ENCODE data around the gene THOC2.
"Not testable (repeated sequence)": the region's sequence is repeated elsewhere in the genome, so short reads cannot be mapped to it uniquely, and the experiment has no call there.

Gene THOC2

GRCh38 chrX:123663720-123664119, 69.1 kb downstream of the THOC2 start:
- not testable (repeated sequence) for DNase-seq

GRCh38 chrX:123656507-123656906, 76.3 kb downstream of the THOC2 start:
- not testable (repeated sequence) for DNase-seq

- DNase-seq, result not testable (repeated sequence)
Measured at GRCh38 chrX:123648811-123649181, 84.1 kb downstream of the THOC2 start.

GRCh38 chrX:123648028-123648810, 84.6 kb downstream of the THOC2 start:
- DNase-seq, result peak; percentile 50

- DNase-seq, result no peak
Measured at GRCh38 chrX:123647244-123647643, 85.6 kb downstream of the THOC2 start.

- no peak for DNase-seq
Measured at GRCh38 chrX:123629502-123629901, 103.3 kb downstream of the THOC2 start.

GRCh38 chrX:123626962-123627361, 105.9 kb downstream of the THOC2 start:
- DNase-seq, result peak; percentile 79

- no peak for DNase-seq
Measured at GRCh38 chrX:123625952-123626351, 106.9 kb downstream of the THOC2 start.

- no peak for DNase-seq
Measured at GRCh38 chrX:123625477-123625876, 107.4 kb downstream of the THOC2 start.

- no peak for DNase-seq
Measured at GRCh38 chrX:123617007-123617406, 115.8 kb downstream of the THOC2 start.

- no peak for DNase-seq
Measured at GRCh38 chrX:123610915-123611314, 121.9 kb downstream of the THOC2 start.

GRCh38 chrX:123607806-123608205, 125.0 kb downstream of the THOC2 start:
- DNase-seq, result no peak

- DNase-seq, result no peak
Measured at GRCh38 chrX:123607270-123607669, 125.6 kb downstream of the THOC2 start.

GRCh38 chrX:123603491-123603890, 129.4 kb downstream of the THOC2 start:
- peak; percentile 54 for DNase-seq

GRCh38 chrX:123601437-123601836, 131.4 kb downstream of the THOC2 start:
- no peak for DNase-seq

- no peak for DNase-seq
Measured at GRCh38 chrX:123600181-123600580, 132.7 kb downstream of the THOC2 start.

GRCh38 chrX:123590842-123591486, 141.9 kb downstream of the THOC2 start:
- peak; percentile 1 for DNase-seq

- no peak for DNase-seq
Measured at GRCh38 chrX:123588723-123589122, 144.1 kb downstream of the THOC2 start.

- no peak for DNase-seq
Measured at GRCh38 chrX:123581586-123581985, 151.3 kb downstream of the THOC2 start.

- no peak for DNase-seq
Measured at GRCh38 chrX:123580792-123581191, 152.1 kb downstream of the THOC2 start.

GRCh38 chrX:123574027-123574426, 158.8 kb downstream of the THOC2 start:
- not testable (repeated sequence) for DNase-seq

GRCh38 chrX:123570011-123570590, 162.8 kb downstream of the THOC2 start:
- no peak for DNase-seq

GRCh38 chrX:123563167-123563566, 169.7 kb downstream of the THOC2 start:
- no peak for DNase-seq
